Mesodermal cell (in vitro differentiated cells): ENCODE data around the gene USP6. TPM values are rescaled to one million over a fixed set of nuclear protein-coding genes. Genes with fewer than 3 reads are reported as not detected.
"Not testable (repeated sequence)": the region's sequence is repeated elsewhere in the genome, so short reads cannot be mapped to it uniquely, and the experiment has no call there.

ENCODE experiments used
- H3K27ac ChIP-seq: 2 replicates; pipeline ENCODE4 v1.7.0; 2013; ENCODE audit warnings: mild to moderate bottlenecking, low read depth, low read length, moderate library complexity; ENCODE audit not compliant: severe bottlenecking
- H3K36me3 ChIP-seq: 2 replicates; pipeline ENCODE4 v1.7.1; 2013; ENCODE audit warnings: mild to moderate bottlenecking, low read length, moderate library complexity; ENCODE audit not compliant: control insufficient read depth, insufficient read depth
- H3K4me1 ChIP-seq: one replicate; pipeline ENCODE4 v1.7.1; 2013; ENCODE audit warnings: mild to moderate bottlenecking, low read length; ENCODE audit not compliant: insufficient read depth, control insufficient read depth, poor library complexity, severe bottlenecking
- H3K4me3 ChIP-seq: 2 replicates; pipeline ENCODE4 v1.7.0; 2013; ENCODE audit warnings: low read length, control low read depth, mild to moderate bottlenecking; ENCODE audit not compliant: insufficient read depth, poor library complexity, severe bottlenecking; ENCODE audit errors: extremely low read depth
- H3K9me3 ChIP-seq: 2 replicates; pipeline ENCODE4 v1.7.1; 2013; ENCODE audit warnings: mild to moderate bottlenecking, low read length, moderate library complexity; ENCODE audit not compliant: control insufficient read depth
- WGBS, 2 experiments: methylation state at CpG; one replicate each; pipeline ENCODE4 v1.1.5; 2013; ENCODE audit warnings: missing lambda C conversion rate in 2 of 2; ENCODE audit not compliant: insufficient coverage in 2 of 2; 5-methylcytosine and 5-hydroxymethylcytosine counted together
- polyA plus RNA-seq, 2 experiments: library from polyadenylated mRNA; stranded (reverse); fragments of 50-300 nt; gene quantifications; one replicate each; pipeline ENCODE4 v1.2.3, GENCODE V29; 2013

USP6 gene
- polyA plus RNA-seq (2013, experiment 1 of 2): 0.04 TPM
- polyA plus RNA-seq (2013, experiment 2 of 2): not detected

DNA sequence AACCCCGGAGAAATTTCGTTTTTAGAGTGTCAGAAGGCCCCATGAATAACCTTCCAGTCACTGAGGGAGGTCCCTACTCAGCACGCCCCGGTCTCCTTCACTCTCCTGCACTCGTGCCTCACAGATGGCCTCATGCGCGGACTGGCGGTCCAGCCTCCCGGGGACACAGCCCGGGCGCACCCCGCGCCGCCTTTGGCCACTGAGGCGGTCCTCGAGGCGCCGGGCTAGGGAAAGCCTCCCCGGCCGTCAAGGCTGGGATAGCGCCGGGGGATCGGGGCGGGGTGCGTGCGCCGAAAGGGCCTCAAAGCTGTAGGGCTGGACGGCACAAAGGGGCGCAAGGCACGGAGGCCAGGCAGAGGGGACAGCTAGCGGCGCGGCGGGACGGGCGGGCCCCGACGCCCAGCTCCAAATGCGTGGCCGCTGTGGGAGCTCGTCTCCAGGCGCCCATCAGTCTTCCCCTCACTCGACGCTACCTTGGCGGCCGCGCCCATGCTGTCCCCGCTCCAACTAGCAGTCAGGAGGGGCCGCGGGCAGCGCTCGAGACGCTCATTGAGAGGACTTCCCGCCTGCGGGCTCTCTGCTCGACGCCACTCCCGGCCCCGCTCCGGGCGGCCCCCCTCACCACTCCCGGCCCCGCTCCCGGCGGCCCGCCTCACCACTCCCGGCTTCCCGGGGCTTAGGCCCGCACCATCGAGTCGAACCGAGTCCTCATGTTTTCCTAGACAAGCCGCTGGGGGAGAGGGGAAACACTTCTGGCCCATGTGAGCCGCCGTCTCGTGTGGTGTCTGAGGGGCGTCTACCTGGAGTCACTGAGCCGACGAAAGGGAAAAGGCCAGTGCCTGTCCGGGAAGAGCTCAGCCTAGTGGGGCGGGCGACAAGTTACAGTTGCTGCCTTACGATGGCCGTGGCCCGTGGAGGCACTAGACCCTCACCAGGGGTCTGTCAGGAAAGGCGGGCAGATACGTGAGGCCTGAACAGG is at the start of gene USP6:
Gene USP6, plus strand, starts transcription at position 360 of the 979 bp plus-strand sequence. CDS start 14,336 bp downstream, outside the sequence.
- Histone ChIP-seq H3K4me1 (no peaks in the 10 kb centered on the region), H3K9me3 (peaks cover 7% of the 10 kb centered on the region), H3K27ac (no peak within 1 kb of the TSS), H3K36me3 (peaks cover 11% of the 10 kb centered on the region), H3K4me3 (no peak within 1 kb of the TSS)
- WGBS, 2 experiments: 93 to 95% methylated on average over 83 to 87 of the region's 87 CpGs

DNA sequence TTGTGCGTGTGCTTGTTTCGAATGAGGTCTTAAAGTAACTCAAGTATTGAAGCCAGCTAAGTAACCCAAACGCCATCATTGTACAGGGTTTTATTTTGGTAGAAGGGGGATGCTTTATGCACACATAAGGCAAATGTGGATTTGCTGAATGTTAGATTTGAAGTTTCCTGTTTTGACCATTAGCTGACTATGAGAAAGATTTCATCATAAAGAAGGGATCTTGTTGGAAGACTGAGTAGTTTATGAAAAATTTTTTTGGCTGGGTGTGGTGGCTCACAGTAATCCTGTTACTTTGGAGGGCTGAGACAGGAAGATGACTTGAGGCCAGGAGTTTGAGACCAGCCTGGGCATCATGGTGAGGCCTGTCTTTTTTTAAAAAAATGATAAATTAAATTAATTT is 47.6 kb upstream of the USP6 start:
- no peak overlapping the region for H3K27ac ChIP-seq
- 97 to 100% methylated on average over 3 of the region's 3 CpGs for whole genome bisulfite sequencing, 2 experiments
- no peaks in the 10 kb centered on the region for H3K36me3 ChIP-seq
- no peaks in the 10 kb centered on the region for H3K4me1 ChIP-seq
- H3K4me3 ChIP-seq: no peak overlapping the region
- no peaks in the 10 kb centered on the region for H3K9me3 ChIP-seq

DNA sequence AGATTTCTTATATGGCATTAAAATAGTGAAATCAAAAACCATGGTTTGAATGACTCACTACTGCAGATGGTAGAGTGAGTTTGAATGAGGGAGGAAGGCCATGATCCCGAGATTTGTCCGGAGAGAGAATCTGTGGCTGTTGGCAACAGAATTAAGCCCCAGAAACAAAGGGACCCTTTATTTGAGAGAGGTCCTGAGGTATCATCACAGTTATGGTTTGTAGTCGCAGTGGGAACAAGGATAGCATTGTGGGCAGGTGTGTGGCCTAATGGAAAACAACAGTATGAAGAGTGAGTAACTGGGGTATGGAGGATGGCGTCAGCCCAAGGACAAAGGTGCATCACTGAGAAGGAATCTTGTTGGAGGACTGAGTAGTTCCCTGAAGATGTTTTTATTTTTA is 46.1 kb upstream of the USP6 start:
- Histone ChIP-seq H3K36me3 (no peaks in the 10 kb centered on the region), H3K4me3 (no peak overlapping the region), H3K27ac (no peak overlapping the region), H3K4me1 (no peaks in the 10 kb centered on the region), H3K9me3 (no peaks in the 10 kb centered on the region)
- WGBS, 2 experiments: 93 to 98% methylated on average over 4 of the region's 4 CpGs

DNA sequence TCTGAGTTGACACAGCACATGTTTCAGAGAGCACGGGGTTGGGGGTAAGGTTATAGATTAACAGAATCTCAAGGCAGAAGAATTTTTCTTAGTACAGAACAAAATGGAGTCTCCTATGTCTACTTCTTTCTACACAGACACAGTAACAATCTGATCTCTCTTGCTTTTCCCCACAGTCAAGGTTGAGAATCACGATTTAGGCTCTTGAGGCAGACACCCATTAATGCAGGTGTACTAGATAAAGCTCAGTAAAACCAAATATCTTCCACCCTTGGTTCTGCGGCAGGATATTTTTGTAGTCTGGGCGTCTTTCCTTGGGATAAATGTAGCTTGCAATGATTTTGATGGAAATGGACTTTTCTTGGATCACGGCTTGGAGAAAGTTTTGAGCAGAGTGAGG is 40.4 kb upstream of the USP6 start:
- not testable (repeated sequence) for H3K36me3 ChIP-seq, H3K4me3 ChIP-seq, H3K27ac ChIP-seq, H3K9me3 ChIP-seq, H3K4me1 ChIP-seq
- 83 to 97% methylated on average over 1 to 3 of the region's 5 CpGs for WGBS, 2 experiments

DNA sequence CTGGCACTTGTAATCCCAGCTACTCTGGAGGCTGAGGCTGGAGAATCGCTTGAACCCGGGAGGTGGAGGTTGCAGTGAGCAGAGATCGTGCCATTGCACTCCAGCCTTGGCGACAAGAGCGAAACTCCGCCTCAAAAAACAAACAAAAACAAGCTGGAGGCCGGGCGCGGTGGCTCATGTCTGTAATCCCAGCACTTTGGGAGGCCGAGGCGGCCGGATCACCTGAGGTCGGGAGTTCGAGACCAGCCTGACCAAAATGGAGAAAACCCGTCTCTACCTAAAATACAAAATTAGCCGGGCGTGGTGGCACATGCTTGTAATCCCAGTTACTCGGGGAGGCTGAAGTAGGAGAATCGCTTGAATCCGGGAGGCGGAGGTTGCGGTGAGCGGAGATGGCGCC is 38.6 kb upstream of the USP6 start:
- not testable (repeated sequence) for H3K36me3 ChIP-seq, H3K9me3 ChIP-seq, H3K27ac ChIP-seq, H3K4me1 ChIP-seq, H3K4me3 ChIP-seq
- 92 to 97% methylated on average over 20 to 21 of the region's 24 CpGs for WGBS, 2 experiments

DNA sequence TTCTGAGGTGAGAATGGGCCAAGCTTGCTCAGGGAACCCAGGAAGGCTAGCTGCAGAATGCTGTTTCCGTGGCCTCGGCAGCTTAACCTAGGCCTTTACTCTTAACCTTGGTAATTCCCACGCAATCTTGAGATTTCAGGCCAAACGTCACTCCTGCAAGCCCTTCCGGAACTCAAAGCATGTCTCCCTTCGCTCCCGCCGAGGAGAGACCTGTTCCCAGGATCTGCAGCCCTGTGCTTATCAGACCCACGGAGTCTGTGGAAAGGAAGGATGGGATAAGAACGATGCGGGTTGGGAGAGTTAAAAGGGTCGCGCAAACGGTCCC is 38.1 kb upstream of the USP6 start:
- H3K9me3 ChIP-seq: no peaks in the 10 kb centered on the region
- 94 to 96% methylated on average over 14 of the region's 14 CpGs for WGBS, 2 experiments
- H3K4me1 ChIP-seq: no peaks in the 10 kb centered on the region
- no peaks in the 10 kb centered on the region for H3K36me3 ChIP-seq
- no peak overlapping the region for H3K4me3 ChIP-seq
- no peak overlapping the region for H3K27ac ChIP-seq

DNA sequence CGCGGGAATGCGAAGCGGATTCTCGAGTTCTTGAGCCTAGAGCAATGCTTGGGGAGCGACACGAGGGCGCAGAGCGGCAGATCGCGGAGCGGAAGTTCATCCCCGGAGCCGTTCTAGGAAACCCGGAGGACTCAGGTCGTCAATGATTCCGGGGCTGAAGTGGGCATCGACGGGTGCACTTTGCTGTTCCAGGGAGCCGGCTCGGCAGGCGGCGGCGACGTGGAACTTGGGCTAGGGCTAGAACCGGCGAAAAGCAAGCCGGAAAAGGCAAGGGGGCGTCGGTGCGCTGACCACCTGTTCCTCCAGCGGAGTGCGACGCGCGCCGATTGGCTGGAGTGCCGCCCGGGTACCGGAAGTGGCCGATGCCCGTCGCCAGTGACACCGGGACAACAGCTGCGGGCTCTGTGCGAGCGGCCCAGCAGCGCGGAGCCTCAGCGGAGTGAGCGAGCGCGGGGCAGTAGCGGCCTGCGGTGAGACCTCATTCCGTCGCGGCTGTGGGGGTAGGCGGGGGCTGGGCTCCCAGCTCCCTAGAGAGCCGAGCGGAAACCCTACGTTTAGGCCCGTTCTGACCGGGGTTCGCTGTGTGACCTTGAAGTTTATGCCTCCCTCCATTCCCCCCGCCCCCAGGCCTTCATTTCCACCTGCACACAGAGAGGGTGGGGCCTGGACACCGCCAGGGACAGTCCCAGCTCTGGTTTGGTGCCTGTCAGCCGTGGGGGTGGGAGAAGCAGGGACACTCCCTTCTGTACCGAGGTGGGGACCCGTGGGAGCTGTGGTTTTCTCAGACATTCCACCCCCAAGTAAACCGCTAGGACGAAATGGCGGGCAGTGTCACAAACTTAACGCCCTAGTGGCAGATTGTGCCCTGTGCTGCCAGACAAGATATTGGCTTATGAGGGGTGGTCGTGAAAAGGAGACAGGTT is 37.5 kb upstream of the USP6 start, which contains the start of gene ZFP3:
Gene ZFP3, plus strand, starts transcription at position 362 of the 923 bp plus-strand sequence. CDS start 13,038 bp downstream, outside the sequence.
- WGBS, 2 experiments: 85 to 94% methylated on average over 64 to 74 of the region's 75 CpGs
- Histone ChIP-seq H3K9me3 (no peaks in the 10 kb centered on the region), H3K27ac (no peak within 1 kb of the TSS), H3K36me3 (no peaks in the 10 kb centered on the region), H3K4me1 (no peaks in the 10 kb centered on the region), H3K4me3 (no peak within 1 kb of the TSS)

DNA sequence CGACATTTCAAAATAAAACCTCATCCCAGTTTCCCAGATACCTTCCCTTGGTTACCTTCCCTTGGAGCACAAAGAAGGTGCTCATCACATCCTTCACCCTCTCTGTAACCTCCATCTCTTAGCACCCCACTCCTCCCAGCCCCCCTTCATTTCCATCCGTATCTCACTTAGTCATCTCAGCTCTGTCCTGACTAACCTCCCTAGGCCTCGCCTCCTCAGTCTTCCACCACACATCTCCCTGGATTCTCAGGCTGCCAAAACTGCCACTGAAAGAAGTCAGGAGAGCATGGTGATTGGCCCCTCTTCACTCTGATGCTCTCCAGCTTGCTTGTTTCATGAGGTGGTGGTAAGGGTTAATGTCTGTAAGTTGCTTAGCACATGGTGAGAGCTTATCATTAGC is 35.2 kb upstream of the USP6 start:
- no peak overlapping the region for H3K27ac ChIP-seq
- WGBS, 2 experiments: 100% methylated on average over 1 to 2 of the region's 3 CpGs
- no peaks in the 10 kb centered on the region for H3K9me3 ChIP-seq
- no peak overlapping the region for H3K4me3 ChIP-seq
- no peaks in the 10 kb centered on the region for H3K4me1 ChIP-seq
- no peaks in the 10 kb centered on the region for H3K36me3 ChIP-seq

DNA sequence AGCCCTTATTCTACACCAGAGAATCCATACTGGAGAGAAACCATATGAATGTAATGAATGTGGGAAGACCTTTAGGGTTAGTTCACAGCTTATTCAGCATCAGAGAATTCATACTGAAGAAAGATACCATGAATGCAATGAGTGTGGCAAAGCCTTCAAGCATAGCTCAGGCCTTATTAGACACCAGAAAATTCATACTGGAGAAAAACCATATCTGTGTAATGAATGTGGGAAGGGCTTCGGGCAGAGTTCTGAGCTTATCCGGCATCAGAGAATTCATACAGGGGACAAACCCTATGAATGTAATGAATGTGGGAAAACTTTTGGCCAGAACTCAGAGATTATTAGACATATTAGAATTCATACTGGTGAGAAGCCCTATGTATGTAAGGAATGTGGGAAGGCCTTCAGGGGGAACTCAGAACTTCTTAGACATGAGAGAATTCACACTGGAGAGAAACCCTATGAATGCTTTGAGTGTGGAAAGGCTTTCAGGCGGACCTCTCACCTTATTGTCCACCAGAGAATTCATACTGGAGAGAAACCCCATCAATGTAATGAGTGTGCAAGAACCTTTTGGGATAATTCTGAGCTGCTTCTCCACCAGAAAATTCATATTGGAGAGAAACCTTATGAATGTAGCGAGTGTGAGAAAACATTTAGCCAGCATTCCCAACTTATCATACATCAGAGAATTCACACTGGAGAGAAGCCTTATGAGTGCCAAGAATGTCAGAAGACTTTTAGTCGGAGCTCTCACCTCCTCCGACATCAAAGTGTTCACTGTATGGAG is 23.4 kb upstream of the USP6 start:
- Histone ChIP-seq H3K9me3 (peaks cover 75% of the 10 kb centered on the region), H3K36me3 (no peaks in the 10 kb centered on the region), H3K4me3 (no peak overlapping the region), H3K27ac (no peak overlapping the region), H3K4me1 (no peaks in the 10 kb centered on the region)
- 87% methylated on average over 3 of the region's 6 CpGs; no CpG with 5 or more reads in 1 of the 2 experiments for WGBS, 2 experiments

DNA sequence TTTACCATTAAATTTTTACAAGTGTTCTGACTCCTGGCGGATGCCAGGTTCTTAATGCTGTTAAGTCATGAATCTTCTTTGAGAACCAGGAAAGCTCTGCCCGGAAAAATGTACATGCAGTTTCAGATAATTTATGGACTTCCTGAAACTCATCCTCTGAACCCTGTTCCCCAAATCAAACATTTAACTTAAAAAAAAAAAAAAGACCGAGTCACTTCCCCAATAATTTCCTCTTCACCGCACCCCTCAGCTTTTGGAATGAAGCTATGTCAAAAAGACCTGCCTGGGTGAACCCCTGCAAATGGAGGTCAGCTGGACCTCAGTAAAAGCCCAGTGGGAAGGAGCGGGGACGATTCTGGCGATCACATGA is 19.1 kb upstream of the USP6 start:
- no peaks in the 10 kb centered on the region for H3K36me3 ChIP-seq
- H3K4me3 ChIP-seq: peak overlapping the region; percentile 37
- H3K9me3 ChIP-seq: peaks cover 49% of the 10 kb centered on the region
- H3K4me1 ChIP-seq: no peaks in the 10 kb centered on the region
- no peak overlapping the region for H3K27ac ChIP-seq
- 75 to 82% methylated on average over 5 to 6 of the region's 7 CpGs for WGBS, 2 experiments
